Dermis lymphatic vessel endothelial cell (primary cell): ENCODE measurements around the gene AVPR1B. TPM values are rescaled to one million over a fixed set of nuclear protein-coding genes. Genes with fewer than 3 reads are reported as not detected.

Source experiments
- total RNA-seq: library from RNA; depleted of rRNA; stranded (reverse); fragments of >200 nt; gene quantifications from 2 replicates; pipeline ENCODE4 v1.2.1, GENCODE V29; 2014

Gene AVPR1B, protein sequence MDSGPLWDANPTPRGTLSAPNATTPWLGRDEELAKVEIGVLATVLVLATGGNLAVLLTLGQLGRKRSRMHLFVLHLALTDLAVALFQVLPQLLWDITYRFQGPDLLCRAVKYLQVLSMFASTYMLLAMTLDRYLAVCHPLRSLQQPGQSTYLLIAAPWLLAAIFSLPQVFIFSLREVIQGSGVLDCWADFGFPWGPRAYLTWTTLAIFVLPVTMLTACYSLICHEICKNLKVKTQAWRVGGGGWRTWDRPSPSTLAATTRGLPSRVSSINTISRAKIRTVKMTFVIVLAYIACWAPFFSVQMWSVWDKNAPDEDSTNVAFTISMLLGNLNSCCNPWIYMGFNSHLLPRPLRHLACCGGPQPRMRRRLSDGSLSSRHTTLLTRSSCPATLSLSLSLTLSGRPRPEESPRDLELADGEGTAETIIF
- not detected in 2 replicates for total RNA-seq

DNA sequence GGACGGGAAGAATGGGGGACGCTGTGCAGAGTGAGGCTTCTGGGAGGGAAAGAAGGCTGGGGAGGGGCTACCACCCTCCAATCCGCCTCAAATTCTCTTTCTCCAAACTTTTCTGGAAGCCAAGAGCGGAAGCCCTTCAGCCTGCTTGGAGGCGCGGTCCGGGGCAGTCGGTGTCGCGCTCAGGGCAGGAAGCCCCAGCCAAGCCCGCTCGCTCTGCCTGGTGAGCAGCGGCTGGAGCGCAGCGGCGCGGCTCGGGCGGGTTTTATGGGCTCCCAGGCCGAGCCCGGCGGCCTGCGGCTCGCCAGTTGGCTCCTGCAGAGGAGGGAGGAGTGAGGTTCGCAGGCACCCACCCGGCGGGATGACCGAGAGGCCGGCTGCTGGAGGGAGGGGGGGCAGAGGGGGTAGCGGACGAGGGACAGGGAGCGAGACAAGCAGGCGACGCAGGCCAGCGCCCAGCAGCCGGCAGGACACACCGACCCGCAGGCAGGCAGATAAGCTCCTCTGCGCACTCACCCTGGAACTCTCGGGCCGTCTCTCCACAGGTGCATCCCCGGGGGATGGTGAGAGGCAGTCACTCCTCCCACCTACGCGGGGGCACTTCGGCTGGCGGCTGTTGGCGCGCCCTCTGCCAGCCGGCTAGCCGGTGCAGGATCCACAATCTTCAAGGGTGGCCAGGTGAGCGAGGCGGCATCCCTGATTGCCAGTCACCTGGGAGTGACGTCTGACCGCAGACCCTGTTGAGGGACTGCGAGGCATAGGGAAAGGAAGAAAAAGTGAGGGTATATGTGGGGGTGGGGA lies at the start of gene AVPR1B:
Gene AVPR1B, minus strand, starts transcription at position 238 of the 798 bp plus-strand sequence. CDS start 498 bp downstream, outside the sequence.

Other genes with a start within 250 kb of the AVPR1B start
- not detected in 2 replicates for gene SLC26A9, start 173.9 kb downstream of the AVPR1B start, total RNA-seq
- gene RAB7B, start 114.0 kb downstream of the AVPR1B start, total RNA-seq: under 0.01 TPM in 1 of 2 replicates, not detected in the other
- gene CTSE, start 93.5 kb downstream of the AVPR1B start, total RNA-seq: not detected in 2 replicates
- not detected in 2 replicates for gene RHEX, start 64.2 kb downstream of the AVPR1B start, total RNA-seq
- 4.6 and 6.3 TPM in 2 replicates for gene FAM72A, start 85.5 kb upstream of the AVPR1B start, total RNA-seq
- gene SRGAP2, start 86.2 kb upstream of the AVPR1B start, total RNA-seq: 59.2 and 85.1 TPM in 2 replicates